Stimulated activated CD8-positive, alpha-beta memory T cell treated with anti-CD3 and anti-CD28 coated beads, Interleukin-12 subunit alpha, Interleukin-12 subunit beta, amount 100 ng/mL, for 1 hour (primary cell): ENCODE data around the gene POLR1E.
"Not testable (repeated sequence)": the region's sequence is repeated elsewhere in the genome, so short reads cannot be mapped to it uniquely, and the experiment has no call there.

Experiments used
- DNase-seq: peaks from one replicate; pipeline ENCODE4 v3.0.0-alpha.2; 2020; ENCODE audit warnings: low read depth

The POLR1E gene

DNA sequence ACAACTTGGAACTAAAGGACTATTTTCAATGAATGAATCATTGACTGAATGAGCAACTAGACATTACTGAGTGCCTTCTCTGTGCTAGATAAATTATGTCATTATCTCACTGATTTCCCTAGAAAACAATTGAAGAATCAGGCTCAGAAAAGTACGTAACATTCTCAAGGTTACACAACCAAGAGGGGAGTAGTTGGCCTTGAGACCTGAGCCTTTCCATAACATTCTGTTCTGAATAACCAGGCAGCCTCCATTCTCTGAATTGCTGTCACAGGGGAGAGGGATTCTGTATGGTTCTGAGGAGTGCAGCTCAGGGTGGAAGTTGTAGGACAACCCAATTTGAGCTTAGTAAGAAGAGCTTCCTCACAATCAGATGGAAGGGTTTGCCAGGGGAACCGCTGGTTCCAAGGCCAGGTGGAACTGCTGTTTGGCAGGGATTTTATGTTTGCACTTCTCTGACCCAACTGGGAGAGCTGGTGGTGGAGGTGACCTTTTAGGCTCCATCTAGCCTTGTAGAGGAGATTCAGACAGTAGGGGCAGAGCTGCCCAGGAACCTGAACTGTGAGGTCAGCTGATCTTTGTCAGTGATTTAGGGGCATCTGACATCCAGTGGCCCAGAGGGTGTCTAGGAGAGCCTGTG is 16.3 kb downstream of the POLR1E start:
- no peak for DNase-seq

DNA sequence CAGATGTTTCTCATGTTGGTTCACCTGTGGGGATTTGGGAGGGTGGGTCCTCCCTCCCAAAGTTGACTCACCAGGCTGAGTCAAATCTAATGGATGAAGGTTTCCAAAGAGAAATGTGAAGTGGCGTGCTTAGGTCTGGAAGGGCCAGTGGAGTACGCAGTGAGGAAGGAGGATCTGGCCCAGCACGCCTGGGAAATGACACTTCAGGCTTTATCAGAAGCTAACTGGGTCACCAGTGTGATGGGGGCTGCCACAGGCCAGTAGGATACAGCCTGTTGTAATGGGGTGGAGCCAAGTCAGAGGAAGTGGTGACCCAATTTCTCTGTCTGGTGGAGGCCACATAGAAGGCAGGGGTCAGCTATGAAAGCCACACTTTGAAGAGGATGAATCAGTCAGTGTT is 18.0 kb downstream of the POLR1E start:
- no peak for DNase-seq

DNA sequence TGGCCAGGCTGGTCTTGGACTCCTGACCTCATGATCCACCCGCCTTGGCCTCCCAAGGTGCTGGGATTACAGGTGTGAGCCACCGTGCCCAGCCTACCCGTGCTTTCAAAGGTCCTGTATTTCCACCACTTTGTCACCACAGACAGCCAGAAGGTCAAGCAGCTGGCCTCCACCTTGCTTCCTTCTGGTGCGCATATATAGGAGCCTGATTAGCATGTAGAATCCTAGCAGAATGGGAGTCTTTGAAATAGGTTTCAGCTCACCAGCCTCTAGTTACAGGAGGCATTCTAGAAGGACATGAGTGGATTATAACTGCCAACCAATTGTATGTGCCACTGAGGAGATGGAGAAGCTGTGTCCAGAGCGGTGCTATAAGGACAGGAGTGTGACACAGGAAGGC is 18.9 kb downstream of the POLR1E start:
- DNase-seq: no peak

DNA sequence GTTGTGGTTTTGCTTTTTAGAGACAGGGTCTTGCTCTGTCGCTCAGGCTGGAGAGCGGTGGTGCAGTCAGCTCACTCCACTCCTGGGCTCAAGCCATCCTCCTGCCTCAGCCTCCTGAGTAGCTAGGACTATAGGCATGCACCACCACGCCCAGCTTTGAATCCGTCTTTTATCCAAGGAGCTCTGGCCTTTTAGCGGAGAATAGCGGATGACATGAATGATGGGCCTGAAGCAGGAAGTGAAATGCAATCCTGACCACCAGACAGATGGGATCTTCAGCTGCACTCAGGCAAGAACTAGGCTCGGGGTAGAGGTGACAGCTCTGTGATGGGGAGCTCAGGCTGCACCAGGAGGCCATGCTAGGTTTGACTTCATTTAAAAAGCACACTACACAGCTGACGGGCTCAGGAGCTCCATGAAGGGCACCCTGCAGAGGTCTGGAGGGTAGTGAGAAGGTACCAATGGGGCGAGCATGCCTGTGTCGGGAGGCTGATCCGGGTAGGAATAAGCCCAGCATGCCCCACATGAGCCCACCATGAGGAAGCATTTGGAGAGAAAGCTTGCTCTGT is 21.9 kb downstream of the POLR1E start:
- no peak for DNase-seq

DNA sequence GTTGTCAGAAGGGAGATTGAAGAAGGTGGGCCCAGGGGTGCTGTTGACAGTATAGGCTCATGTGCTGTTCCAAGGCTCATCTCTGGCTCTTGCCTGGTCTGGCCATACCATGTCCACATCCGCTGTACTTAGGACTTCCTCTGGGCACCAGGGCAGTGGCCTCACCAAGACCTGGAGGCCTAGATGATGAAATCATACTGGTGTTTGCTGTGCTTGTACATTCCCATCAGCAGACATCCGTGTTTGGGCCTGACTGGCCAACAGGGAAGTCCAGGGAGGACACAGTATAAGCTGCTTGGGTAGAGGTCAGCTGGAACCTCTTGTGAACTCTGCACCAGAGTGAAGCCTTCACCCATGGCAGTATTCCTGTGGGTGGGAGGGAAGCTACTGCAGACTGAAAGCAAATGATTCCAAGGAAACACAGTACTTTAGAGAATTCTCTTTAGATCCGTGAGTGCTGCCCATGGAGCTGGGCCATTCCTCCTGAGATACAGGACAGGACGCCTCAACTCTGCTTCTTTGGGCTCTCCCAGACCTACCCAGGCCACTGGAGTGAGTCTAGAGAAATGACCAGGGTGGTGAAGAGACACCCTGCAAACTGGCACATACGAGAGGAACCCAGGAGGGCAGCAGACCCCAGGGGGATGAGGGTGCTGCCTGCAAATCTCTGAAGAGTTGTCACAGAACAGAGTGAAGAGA is 22.5 kb downstream of the POLR1E start:
- no peak for DNase-seq

DNA sequence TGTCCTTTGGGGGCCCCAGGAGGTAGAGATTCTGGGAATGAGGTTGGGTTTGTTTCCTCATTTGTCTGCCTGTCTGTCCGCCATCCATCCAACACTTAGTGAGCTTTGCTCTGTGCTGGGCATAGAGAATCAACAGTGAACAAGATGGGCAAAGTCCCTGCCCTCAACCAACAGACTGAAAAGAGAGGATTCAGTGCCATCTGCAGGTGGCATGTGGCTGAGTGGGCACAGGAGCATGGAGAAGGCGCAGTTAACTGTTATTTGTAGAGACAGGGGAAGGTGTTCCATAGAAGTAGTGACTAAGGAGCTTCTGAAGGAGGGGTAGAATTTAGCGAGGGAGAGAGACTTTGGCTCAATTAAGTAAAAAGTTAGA is 23.1 kb downstream of the POLR1E start:
- DNase-seq: no peak

DNA sequence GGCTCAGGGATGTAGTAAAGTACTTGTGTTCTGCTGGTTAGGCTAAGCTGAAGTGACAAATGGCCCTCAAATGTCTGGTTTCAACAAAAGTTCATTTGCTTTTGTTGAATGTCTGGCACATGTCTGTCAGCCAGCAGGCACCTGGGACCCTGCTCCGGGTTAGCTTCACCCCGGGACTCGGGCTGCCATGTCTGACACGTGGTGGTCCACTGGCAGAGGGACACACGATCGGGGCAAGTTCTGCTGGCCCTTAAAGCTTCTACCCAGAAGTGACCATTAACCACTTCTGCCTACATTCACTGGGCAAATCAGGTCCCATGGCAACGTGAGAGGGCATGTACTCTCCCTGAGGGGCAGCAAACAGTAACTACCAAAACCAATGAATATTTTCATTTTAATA is 23.8 kb downstream of the POLR1E start:
- DNase-seq: no peak

DNA sequence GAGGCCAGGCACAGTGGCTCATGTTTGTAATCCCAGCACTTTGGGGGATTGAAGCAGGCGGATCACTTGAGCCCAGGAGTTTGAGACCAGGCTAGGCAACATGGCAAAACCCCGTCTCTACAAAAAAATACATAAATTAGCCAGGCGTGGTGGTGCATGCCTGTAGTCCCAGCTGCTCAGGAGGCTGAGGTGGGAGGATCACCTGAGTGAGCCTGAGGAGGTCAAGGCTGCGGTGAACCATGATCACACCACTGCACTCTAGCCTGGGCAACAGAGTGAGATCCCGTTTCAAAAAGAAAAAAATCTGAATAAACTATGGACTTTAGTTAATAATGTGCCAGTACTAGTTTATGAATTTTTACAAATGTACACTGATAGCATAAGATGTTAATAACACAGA is 24.3 kb downstream of the POLR1E start:
- not testable (repeated sequence) for DNase-seq

DNA sequence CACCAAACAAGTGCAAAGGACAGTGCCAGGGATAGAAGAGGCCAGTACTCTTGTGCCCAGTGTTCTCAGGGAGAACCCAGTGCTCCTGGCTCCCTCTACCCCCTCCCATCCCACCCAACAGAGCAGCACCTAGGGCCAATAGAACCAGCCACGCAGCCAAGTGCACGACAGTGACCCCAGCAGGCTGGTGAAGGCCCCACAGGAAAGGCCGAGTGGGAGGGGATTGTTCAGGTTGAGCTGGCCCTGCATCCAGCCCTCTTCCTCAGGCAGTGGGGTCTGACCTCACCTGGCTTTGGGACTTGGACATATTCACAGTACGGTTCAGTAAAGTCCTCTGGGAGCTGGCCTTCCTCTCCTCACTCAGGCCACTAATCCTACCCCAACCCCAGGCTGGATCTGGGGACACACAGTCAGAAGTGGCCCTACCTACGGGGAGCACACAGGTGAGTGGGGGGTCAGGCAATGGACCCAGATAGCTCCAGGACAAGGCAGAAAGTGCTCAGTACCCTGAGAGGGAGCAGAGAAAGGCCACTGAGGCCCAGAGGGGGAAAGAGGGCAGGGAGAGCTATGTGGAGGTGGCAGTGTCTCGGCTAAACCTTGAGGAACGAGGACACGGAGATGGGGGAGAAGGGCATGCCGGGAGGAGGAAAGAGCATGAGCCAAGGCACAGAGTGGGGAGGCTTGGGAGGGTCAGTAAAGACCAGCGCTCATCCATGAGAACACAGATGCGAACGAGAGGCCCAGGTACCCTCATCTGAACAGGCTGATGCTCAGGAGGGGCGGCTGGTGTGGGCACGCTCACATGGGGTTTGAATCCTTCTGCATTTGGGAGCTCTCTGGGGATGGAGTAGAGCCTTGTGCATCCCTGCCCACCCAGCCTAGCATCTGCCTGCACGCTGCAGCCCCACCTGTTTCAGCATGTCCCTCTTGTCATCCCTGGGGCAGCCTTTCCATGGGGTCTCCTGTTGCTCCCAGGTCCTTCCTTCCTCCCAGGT is 25.6 kb downstream of the POLR1E start:
- no peak for DNase-seq

DNA sequence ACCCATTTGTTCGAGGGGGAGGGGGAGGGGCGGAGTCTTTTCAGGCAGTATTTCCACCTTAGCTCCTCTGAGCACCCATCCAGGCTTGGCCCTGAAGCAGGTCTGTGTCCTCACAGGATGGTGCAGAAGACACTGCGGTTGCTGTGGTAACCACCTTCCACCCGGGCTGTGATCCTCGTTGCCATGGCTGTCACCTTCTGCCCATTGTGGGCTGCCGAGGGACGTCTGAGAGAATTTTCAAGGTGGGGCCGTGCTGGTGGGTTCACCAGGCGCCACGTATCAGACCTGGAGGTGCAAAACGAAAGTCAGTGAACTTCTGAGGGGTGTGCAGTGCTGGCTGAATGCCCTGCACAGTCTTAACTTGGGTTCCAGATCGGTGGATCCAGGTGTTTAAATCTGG is 26.7 kb downstream of the POLR1E start:
- DNase-seq: no peak

DNA sequence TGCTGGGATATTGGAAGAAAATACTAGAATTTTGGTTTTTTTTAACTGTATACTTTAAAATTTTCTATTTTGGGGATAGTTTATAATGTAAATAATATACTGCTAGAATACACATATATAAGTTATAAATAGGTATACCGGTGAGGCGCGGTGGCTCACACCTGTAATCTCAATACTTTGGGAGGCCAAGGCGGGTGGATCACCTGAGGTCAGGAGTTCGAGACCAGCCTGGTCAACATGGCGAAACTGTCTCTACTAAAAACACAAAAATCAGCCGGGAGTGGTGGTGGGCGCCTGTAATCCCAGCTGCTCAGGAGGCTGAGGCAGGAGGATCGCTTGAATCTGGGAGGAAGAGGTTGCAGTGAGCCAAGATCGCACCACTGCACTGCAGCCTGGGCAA is 28.7 kb downstream of the POLR1E start:
- DNase-seq: not testable (repeated sequence)

DNA sequence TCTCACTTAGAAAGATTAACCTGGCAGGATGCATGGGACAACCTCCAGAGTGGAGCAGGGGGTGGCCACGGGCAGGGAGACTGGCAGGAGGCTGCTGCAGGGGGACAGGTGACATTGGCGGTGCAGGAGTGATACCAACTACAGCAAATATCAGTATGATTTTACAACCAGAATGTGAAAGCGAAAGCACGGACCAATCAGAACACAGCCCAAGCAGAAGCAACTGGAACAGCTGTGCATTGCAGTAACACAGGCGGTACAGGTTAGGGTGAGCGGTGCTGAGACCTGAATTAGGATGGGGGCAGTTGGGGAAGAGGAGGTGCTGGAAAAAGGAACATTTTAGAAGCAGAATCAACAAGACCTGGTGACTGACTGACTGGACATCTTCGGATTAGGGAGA is 29.3 kb downstream of the POLR1E start:
- DNase-seq: no peak

DNA sequence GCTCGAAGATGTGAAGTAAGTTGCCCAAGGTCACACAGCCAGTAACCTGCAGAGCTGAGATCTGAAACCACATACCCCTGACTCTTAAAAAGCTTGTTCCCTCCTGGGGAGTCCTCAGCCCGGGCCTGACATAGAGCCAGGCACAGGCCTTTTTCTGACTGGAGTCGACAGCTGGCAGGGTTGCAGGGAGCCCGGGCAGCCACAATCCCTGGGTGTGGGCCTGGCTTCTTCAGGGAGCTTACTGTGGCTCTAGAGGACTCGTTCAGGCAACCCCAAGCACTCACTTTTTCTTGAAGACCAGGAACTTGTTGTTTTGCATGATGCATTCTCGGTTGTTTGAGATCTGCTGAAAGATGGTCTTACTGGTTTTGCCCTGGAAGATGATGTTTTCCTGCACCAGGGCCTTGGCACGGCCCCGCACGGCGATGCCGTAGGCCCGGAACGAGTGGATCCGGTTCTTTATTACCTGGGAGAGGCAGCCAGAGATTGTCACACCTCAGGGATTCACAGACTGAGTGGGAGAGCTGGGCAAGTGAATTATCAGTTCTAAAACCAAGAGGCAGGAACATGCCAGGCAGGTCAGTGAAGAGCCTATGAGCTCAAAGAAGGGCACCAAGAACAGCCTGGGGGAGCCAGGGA is 30.0 kb downstream of the POLR1E start:
- no peak for DNase-seq

DNA sequence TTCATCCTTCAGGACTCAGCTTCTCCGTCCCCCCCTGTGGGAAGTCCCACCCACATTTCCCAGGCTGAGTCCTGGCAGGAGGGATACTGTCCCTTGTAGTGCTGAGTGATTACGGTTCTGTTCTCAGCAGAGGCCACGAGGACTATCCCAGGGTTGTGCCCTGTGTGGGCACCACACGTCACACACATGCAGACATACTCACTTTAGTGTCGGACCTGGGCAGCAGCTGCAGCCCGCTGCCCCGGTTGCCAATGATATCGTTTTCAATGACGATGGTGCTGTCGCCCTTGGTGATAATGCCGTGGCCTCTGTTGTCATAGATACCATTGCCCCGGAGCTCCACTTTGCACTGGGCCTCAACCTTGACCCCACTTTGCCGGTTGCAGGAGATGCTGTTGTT is 32.2 kb downstream of the POLR1E start:
- DNase-seq: no peak

DNA sequence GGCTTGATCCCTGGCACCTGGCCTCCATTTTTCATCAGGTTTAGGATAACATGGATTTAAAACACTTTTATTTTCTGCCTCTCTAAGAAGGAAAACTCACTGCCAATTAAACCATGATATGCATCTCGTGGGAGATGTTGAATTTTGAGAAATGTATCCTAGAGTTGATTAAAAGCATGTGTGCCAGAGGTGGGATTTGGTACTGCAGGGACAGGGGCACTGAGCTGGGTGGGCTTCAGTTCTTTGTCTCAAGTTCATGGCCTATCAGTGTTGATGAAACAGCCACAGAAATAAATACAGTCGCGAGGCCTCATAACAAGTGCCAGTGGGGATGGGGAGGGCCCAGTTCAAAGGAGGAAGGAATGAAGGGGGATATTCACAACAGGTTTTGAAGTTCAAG is 34.9 kb downstream of the POLR1E start:
- DNase-seq: no peak

DNA sequence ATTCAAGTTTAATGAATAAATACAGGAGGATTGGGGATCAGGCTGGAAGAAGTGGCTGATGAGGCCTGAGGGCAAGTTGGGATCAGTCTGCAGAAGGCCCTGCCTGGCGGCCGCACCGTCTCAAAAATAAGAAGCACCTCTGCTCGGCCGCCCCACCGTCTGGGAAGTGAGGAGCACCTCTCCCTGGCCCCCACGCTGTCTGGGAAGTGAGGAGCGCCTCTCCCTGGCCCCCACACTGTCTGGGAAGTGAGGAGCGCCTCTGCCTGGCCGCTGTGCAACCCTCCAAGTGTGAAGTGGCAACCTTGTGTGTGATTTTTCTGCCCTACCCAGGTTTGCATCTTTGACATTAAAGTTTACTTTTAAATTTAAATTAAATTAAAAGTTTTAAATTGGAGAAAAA is 35.4 kb downstream of the POLR1E start:
- DNase-seq: no peak

DNA sequence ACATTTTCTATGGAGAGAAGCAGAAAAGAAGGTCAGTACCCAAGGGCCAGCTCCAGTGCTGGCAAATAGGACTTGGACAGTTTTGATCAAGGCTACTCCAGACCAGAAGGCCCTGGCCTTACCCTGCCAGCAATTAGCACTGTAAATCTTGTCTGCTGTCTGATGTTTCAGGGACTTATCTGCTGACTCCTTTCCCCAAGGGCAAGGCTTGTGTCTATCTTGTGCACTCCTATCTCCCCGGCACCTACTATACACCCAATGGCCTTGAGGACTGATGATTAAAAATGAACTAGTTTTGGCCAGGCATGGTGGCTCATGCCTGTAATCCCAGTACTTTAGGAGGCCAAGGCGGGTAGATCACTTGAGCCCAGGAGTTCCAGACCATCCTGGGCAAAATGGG is 37.2 kb downstream of the POLR1E start:
- DNase-seq: no peak

DNA sequence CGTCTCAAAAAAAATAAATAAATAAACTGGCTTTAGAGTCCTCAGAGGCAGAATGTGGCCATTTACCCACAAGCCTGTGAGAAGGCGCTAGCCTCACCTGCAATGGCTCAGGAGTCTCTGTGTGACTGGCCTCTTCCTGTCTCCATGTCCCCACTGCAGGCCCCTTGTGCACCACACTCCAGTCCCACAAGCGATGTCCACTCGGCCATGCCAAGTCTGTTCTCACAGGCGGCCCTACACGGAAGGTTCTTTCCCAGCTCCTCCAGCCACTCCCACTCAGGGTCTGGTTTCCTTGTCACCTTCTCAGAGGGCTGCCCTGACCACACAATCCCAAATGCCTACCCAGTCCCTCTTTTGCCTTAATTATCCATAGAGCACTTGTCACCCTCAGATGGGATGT is 38.2 kb downstream of the POLR1E start:
- DNase-seq: no peak

DNA sequence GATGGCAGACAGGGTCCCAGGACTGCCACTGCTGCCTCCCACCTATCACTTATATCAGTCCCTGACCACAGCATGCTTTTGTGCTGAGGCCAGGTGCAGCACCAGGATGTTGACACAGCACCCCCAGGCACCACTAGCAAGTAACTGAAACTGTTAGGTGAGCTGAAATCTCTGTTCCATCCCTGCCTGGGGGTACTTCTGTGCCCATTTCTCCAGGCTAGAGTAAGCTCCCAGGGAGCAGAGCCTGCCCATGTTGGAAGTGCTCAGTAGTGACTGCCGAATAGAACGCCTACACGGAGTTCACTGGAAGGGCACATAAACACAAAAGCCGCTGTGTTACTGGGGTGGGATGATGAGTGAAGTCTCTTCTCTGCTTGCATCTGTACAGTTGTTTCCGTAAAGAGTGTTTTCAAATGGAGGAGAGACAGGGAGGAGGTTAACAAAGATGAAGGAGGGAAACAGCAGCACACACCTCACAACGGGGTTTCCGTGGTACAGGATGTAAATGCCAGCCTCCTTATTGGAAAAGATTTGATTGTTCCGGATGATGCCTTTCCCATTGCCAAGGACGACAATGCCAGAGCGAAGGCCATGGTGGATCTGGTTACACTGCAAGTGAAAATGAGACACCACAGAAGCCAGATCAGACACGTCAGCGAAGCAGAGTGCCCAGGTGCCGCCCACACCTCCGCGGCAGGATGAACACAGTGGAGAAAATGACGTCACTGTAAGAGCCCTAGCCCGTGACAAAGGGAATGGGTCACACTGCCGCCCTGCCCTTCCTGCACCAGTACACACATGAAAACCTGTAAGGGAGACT is 43.1 kb downstream of the POLR1E start:
- DNase-seq: peak; percentile 46

DNA sequence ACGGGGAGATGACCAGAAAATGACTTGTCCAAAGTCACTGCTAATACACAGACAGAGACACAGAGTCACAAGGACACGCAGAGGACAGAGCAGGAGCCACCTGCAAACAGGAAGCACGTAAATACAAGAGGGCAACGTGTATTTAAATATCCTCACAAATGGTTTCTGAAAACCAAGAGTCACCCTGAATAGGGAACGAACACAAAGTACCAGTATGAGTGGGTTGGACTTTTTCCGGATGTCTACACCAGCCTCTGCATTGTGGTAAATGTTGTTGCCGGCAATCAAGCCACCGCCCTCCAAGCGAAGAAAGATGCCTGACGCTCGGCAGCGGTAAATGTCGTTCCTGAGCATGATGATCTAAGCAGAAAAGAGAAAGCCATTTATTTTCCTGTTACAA is 46.0 kb downstream of the POLR1E start:
- no peak for DNase-seq

DNA sequence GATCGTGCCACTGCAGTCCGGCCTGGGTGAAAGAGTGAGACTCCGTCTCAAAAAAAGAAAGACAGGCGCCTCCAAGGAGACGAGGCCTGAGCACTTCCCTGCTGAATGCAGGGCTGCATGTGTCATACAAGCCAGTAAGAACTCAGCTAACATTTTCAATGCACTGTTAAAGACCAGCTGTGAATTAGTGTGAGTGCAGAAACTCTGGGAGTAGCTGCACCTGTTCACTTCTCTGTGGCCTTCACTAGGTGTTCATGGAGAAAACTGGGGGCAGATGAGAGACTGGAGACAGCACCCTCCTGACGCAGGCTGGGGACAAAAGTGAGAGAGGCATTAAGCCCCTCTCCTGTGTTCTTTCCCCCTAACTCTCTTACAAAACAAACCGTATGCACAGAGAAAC is 48.7 kb downstream of the POLR1E start:
- DNase-seq: no peak
